ENCODE measurements around the gene VPS45.
"Not testable (repeated sequence)": the region's sequence is repeated elsewhere in the genome, so short reads cannot be mapped to it uniquely, and the experiment has no call there.

The VPS45 gene

GRCh38 chr1:150118716-150119115 is 51.1 kb downstream of the VPS45 start:
- no peak for DNase-seq (ENCODE audit: low read depth)
- TF ChIP-seq CTCF (conservative IDR thresholded peaks at IDR 0.05; ENCODE audit: control insufficient read depth, insufficient read depth, low read depth, low read length), result no peak
- H3K4me3 ChIP-seq (ENCODE audit: control insufficient read depth, low read depth, low read length), result no peak overlapping the region

- H3K4me3 ChIP-seq (ENCODE audit: control insufficient read depth, low read depth, low read length), result no peak overlapping the region
- TF ChIP-seq CTCF (conservative IDR thresholded peaks at IDR 0.05; ENCODE audit: control insufficient read depth, insufficient read depth, low read depth, low read length), result no peak
- no peak for DNase-seq (ENCODE audit: low read depth)
Observed at GRCh38 chr1:150121236-150121862, 53.8 kb downstream of the VPS45 start.

GRCh38 chr1:150126811-150127210 is 59.2 kb downstream of the VPS45 start:
- TF ChIP-seq CTCF (conservative IDR thresholded peaks at IDR 0.05; ENCODE audit: control insufficient read depth, insufficient read depth, low read depth, low read length), result no peak
- no peak overlapping the region for H3K4me3 ChIP-seq (ENCODE audit: control insufficient read depth, low read depth, low read length)
- no peak for DNase-seq (ENCODE audit: low read depth)

GRCh38 chr1:150127464-150127863 is 59.9 kb downstream of the VPS45 start:
- TF ChIP-seq CTCF (conservative IDR thresholded peaks at IDR 0.05; ENCODE audit: control insufficient read depth, insufficient read depth, low read depth, low read length), result no peak
- no peak for DNase-seq (ENCODE audit: low read depth)
- H3K4me3 ChIP-seq (ENCODE audit: control insufficient read depth, low read depth, low read length), result no peak overlapping the region

GRCh38 chr1:150127868-150128267 is 60.3 kb downstream of the VPS45 start:
- peak; percentile 40 for DNase-seq (ENCODE audit: low read depth)
- TF ChIP-seq CTCF (conservative IDR thresholded peaks at IDR 0.05; ENCODE audit: control insufficient read depth, insufficient read depth, low read depth, low read length), result no peak

GRCh38 chr1:150132372-150132771 is 64.8 kb downstream of the VPS45 start:
- DNase-seq (ENCODE audit: low read depth), result no peak
- TF ChIP-seq CTCF (conservative IDR thresholded peaks at IDR 0.05; ENCODE audit: control insufficient read depth, insufficient read depth, low read depth, low read length), result no peak
- no peak overlapping the region for H3K4me3 ChIP-seq (ENCODE audit: control insufficient read depth, low read depth, low read length)

More at GRCh38 chr1:150127868-150128267, 60.3 kb downstream of the VPS45 start:
- no peak overlapping the region for H3K4me3 ChIP-seq (ENCODE audit: control insufficient read depth, low read depth, low read length)

- no peak for TF ChIP-seq CTCF (conservative IDR thresholded peaks at IDR 0.05; ENCODE audit: control insufficient read depth, insufficient read depth, low read depth, low read length)
- no peak for DNase-seq (ENCODE audit: low read depth)
Observed at GRCh38 chr1:150134537-150134936, 67.0 kb downstream of the VPS45 start.

GRCh38 chr1:150135400-150135799 is 67.8 kb downstream of the VPS45 start:
- H3K4me3 ChIP-seq (ENCODE audit: control insufficient read depth, low read depth, low read length), result not testable (repeated sequence)
- DNase-seq (ENCODE audit: low read depth), result peak; percentile 67

More at GRCh38 chr1:150134537-150134936, 67.0 kb downstream of the VPS45 start:
- no peak overlapping the region for H3K4me3 ChIP-seq (ENCODE audit: control insufficient read depth, low read depth, low read length)
